HG02981 (cell line): ENCODE measurements around the gene GKN2.
"Not testable (repeated sequence)": the region's sequence is repeated elsewhere in the genome, so short reads cannot be mapped to it uniquely, and the experiment has no call there.

Experiments
- ATAC-seq: cut with Tn5 transposase; IDR thresholded peaks from one replicate; pipeline ENCODE4 v1.9.1; 2021; ENCODE audit warnings: mild to moderate bottlenecking, moderate library complexity; ENCODE audit not compliant: unreplicated experiment

The GKN2 gene

GRCh38 chr2:68964282-68964681, 11.6 kb upstream of the GKN2 start:
- ATAC-seq = no peak

DNA sequence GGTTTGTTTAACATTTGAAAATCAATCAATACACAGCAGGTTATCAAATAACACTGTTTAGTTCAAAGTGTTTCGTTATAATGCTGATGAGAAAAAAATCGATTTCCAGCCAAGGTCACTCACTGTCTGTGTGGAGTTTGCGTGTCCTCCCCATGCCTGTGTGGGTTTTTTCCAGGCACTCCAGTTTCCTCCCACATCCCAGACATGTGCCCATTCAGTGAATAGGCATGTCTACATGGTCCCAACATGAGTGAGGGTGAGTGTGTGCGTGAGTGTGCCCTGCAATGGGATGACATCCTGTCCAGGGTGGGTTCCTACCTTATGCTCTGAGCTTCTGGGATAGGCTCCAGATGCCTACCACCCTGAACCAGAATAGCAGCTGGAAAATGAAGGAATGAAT, 8.7 kb upstream of the GKN2 start:
- no peak for ATAC-seq

GRCh38 chr2:68959001-68959400, 6.3 kb upstream of the GKN2 start:
- ATAC-seq = no peak

- ATAC-seq = not testable (repeated sequence)
Observed at GRCh38 chr2:68955432-68955831, 2.7 kb upstream of the GKN2 start.

DNA sequence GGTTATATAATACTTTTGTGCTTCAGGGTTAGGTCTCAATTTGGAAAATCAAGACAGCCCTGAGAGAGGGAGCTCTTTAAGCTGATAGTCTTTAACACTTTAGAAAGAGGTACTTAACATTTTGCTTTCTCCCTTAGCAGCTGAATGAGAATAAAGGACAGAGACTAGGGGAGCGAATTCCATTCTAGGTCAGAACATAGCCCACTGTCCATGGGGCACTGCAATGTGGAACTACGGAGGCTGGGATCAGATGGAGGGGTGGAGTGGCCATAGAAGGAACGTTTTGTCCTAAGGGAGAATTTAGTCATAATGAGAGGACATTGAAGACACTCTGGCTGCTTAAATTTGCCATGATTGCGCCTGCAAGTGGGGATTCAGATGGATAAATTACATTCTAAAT, 794 bp downstream of the GKN2 start:
- ATAC-seq = no peak

GRCh38 chr2:68948710-68949109, 4.0 kb downstream of the GKN2 start:
- ATAC-seq = no peak

- ATAC-seq = no peak
Observed at GRCh38 chr2:68946117-68946516, 6.6 kb downstream of the GKN2 start.

DNA sequence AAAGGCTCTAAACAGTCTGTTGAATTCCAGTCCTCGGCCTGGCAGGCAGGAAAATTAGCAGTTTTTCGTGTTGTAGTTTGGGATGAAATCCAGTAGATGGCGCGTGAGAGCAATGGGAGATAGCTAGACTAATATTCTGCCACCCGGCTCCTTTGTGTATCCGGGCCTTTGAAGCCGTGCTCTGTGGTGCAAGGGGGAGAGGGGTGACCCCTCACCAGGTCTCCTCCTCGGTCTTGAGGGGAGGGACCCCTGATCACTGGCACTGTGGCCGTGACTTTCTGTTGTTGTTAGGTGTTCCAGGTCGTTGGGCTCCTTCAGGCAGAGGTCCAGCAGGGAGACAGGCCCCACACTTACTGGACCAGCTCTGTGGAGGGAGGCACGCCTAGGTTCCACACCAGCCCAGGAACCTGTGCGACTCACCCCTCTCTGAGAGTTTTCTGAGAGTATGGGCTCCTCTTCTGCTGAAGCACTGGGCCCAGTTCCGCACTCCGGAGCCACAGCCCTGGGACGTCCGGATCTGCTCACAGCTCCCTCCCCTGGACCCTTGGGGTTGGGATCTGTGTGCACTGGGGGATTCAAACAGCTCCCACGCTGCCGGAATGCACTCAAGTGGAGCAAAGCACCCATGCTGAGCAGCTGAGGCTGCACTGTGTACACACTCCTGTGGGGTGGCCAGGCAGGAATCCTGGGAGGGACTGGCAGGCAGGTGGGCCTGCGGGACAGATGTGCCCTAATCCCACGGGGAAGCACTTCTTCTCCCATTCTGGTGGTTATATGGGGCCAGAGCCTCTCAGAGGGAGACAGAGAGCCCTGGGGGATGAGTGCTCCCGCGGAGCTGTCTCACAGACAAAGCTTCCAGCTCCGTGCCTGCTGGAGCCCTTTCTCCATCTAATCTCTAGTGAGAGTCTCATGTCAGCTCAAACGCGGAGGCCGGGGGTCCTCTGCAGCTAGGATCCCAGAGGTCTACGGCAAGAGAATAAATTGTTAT, 8.8 kb downstream of the GKN2 start:
- peak; percentile 57 for ATAC-seq

- ATAC-seq = no peak
Observed at GRCh38 chr2:68942827-68943226, 9.9 kb downstream of the GKN2 start.

DNA sequence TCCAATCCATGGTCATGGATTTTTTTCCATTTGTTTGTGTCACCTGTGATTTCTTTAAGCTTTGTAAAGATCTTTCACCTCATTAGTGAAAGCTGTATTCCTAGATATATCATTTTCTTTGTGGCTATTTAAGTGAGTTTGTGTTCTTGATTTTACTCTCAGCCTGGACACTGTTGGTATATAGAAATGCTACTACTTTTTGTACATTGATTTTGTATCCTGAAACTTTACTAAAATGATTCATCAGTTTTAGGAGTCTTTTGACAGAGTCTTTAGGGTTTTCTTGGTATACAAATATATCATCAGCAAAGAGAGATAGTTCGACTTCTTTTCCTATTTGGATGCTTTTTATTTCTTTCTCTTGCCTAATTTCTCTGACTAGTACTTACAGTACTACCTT, 12.3 kb downstream of the GKN2 start:
- no peak for ATAC-seq

GRCh38 chr2:68939962-68940361, 12.7 kb downstream of the GKN2 start:
- no peak for ATAC-seq

DNA sequence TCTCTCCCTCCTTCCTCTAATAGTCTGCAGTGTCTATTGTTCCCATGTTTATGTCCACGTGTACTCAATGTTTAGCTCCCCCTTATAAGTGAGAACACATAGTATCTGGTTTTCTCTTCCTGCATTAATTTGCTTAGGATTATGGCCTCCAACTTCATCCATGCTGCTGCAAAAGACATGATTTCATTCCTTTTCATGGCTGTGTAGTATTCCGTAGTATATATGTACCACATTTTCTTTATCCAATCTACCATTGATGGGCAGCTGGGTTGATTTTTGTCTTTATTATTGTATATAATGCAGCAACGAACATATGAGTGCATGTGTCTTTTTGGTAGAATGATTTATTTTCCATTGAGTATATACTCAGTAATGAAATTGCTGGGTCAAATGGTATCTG, 13.8 kb downstream of the GKN2 start:
- ATAC-seq = no peak

DNA sequence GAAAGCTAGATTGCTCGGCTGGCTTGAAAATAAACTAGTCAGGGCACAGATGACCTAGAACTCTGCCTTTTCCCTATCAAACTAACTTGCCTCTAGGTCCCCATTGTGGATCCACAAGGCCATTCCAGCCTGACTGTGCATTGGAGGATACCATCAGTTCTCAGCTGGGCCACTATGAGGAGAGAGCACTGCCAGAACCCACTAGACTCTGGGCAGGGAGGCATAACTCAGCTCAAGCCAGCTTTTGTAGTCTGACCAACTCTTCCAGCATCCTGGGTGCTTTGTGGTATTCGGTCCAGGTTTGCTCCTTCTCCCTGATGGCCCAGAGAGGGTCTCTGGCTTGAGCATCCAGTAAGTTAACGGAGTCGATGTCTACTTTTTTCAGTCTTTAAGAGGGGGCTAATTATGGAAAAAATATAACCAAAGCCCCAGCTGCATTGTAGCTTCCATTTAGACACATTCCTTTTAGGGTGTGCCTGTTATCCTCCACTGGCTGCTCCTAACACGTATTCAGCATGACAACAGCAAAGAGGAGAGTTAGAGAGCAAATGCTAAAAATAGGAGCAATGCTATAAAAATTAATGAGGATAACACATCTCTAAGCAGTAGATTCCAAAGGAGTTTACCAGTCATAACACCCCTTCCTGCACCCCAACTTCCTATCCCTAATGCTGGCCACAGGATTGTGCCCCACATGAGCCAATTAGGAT, 15.2 kb downstream of the GKN2 start:
- ATAC-seq = no peak

- no peak for ATAC-seq
Observed at GRCh38 chr2:68936889-68937288, 15.8 kb downstream of the GKN2 start.

- ATAC-seq = no peak
Observed at GRCh38 chr2:68936427-68936826, 16.3 kb downstream of the GKN2 start.

DNA sequence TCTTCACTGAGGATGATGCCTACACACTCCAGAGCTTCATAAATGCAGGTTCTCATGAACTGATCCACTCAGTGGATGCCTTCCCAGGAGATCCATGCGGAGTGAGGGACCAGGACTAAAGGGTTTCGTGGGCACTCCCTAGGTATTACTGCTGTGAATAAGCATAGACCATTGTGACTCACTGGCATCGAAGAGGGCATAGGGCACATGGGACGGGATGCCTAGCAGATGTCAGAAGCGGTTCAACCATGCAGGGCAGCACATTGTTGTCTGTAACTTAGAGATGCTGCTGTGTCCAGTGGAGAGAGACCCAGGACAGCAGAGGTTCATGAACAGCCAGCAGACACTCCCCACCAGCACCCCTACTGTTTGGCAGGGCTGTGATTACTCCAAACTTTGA, 17.2 kb downstream of the GKN2 start:
- no peak for ATAC-seq

DNA sequence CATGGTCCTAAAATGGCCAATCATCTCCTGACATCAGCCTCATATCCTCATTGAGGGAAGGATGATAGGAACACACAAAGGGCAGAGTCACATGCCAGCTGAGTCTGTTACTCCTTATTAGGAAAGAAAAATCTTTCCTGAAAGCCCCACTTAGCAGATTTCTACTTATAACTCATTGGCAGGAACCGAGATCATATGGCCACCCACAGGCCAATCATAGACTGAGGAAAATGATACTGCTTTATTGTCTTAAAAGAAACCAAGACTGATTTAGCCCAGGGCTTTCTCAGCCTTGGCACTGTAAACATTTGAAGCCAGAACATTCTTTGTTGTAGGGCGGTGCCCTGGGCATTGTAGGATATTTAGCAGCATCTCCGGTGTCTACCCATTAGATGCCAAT, 18.7 kb downstream of the GKN2 start:
- no peak for ATAC-seq

DNA sequence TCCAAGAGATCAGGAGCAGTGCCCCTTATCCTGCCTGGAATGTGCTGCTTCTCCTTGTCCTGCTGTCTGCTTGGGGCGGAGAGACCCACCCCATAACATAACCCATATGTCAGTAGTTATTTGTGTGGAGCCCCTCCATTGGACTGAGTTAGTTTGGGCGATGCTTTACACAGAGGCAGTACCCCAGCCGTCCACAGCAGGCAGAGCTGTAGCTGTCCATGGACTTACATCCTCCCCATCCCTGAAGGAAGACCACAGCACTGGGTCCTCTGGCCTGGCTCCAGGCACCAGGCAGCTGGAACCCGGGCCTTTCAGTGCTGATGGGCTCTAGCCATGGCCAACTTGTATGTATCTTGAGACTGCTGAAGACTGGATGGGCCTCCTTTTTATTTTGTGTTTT, 20.3 kb downstream of the GKN2 start:
- ATAC-seq = no peak

- no peak for ATAC-seq
Observed at GRCh38 chr2:68931799-68932198, 20.9 kb downstream of the GKN2 start.

DNA sequence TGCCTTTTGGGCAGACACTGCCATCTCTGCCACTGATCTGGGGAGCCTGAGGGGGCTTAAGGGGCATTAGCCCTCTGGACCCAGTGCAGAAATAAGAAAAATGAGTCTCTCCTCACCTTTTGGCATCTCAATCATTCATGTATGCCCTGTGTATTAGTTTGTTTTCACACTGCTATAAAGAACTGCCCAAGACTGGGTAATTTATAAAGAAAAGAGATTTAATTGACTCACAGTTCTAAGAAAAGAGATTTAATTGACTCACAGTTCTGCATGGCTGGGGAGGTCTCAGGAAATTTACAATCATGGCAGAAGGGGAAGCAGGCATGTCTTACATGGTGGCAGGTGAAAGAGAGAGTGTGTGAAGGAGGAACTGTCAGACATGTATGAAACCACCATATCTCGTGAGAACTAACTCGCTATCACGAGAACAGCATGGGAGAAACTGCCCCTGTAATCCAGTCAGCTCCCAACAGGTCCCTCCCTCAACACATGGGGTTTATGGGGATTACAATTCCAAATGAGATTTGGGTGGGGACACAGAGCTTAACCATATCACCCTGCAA, 21.5 kb downstream of the GKN2 start:
- no peak for ATAC-seq

DNA sequence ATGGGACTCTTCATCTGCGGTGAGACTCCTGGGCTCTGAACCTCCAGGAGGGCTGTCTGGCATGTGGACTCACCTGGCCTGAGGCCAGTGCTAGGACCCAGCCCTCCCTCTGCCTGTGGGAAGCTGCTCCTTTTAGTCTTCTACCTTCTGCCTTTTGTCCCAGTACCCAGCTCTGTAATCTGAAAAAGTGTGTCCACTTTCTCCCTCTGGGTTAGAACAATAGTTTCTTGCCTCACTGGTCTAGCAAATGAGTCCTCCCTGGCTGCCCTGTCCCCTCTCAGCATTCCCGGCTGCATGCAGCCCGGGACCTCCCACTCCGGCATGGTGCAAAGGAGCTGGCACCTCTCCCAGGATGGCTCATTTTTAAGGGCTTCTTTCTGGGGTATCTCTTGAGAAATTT, 25.9 kb downstream of the GKN2 start:
- ATAC-seq = no peak
